ENCODE data around the gene TBX4.

Gene TBX4

GRCh38 chr17:61500287-61500686 is 48.1 kb downstream of the TBX4 start:
- Histone ChIP-seq H4K20me1 (ENCODE audit: insufficient read depth) (no peaks in the 10 kb centered on the region), H3K9ac (no peak overlapping the region)
- TF ChIP-seq, protein P1, sequence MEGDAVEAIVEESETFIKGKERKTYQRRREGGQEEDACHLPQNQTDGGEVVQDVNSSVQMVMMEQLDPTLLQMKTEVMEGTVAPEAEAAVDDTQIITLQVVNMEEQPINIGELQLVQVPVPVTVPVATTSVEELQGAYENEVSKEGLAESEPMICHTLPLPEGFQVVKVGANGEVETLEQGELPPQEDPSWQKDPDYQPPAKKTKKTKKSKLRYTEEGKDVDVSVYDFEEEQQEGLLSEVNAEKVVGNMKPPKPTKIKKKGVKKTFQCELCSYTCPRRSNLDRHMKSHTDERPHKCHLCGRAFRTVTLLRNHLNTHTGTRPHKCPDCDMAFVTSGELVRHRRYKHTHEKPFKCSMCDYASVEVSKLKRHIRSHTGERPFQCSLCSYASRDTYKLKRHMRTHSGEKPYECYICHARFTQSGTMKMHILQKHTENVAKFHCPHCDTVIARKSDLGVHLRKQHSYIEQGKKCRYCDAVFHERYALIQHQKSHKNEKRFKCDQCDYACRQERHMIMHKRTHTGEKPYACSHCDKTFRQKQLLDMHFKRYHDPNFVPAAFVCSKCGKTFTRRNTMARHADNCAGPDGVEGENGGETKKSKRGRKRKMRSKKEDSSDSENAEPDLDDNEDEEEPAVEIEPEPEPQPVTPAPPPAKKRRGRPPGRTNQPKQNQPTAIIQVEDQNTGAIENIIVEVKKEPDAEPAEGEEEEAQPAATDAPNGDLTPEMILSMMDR (conservative IDR thresholded peaks at IDR 0.05; ENCODE audit: low read depth, low read length): no peak

GRCh38 chr17:61502292-61502691 is 50.1 kb downstream of the TBX4 start:
- Histone ChIP-seq H3K27ac (no peak overlapping the region), H3K9ac (no peak overlapping the region), H3K4me1 (ENCODE audit: low read depth, poor library complexity, severe bottlenecking) (no peaks in the 10 kb centered on the region), H3K4me3 (IDR thresholded peaks at IDR 0.05; ENCODE audit: insufficient read depth, low read depth, low read length) (no peak overlapping the region), H3K79me2 (ENCODE audit: insufficient read depth, low read depth) (no peaks in the 10 kb centered on the region), H4K20me1 (ENCODE audit: insufficient read depth) (no peaks in the 10 kb centered on the region), H3K4me2 (no peak overlapping the region), H3K27me3 (ENCODE audit: insufficient read depth, low read depth) (no peaks in the 10 kb centered on the region), H2AFZ (ENCODE audit: low read depth) (no peak overlapping the region), H3K36me3 (ENCODE audit: insufficient read depth) (no peaks in the 10 kb centered on the region)
- TF ChIP-seq, protein P1 (conservative IDR thresholded peaks at IDR 0.05; ENCODE audit: low read depth, low read length): no peak

More at GRCh38 chr17:61500287-61500686, 48.1 kb downstream of the TBX4 start:
- no peak overlapping the region for H3K4me3 ChIP-seq (IDR thresholded peaks at IDR 0.05; ENCODE audit: insufficient read depth, low read depth, low read length)
- no peak overlapping the region for H3K27ac ChIP-seq
- no peaks in the 10 kb centered on the region for H3K4me1 ChIP-seq (ENCODE audit: low read depth, poor library complexity, severe bottlenecking)
- H2AFZ ChIP-seq (ENCODE audit: low read depth): no peak overlapping the region
- no peaks in the 10 kb centered on the region for H3K79me2 ChIP-seq (ENCODE audit: insufficient read depth, low read depth)
- H3K36me3 ChIP-seq (ENCODE audit: insufficient read depth): no peaks in the 10 kb centered on the region
- no peak overlapping the region for H3K4me2 ChIP-seq
- no peaks in the 10 kb centered on the region for H3K27me3 ChIP-seq (ENCODE audit: insufficient read depth, low read depth)

DNA sequence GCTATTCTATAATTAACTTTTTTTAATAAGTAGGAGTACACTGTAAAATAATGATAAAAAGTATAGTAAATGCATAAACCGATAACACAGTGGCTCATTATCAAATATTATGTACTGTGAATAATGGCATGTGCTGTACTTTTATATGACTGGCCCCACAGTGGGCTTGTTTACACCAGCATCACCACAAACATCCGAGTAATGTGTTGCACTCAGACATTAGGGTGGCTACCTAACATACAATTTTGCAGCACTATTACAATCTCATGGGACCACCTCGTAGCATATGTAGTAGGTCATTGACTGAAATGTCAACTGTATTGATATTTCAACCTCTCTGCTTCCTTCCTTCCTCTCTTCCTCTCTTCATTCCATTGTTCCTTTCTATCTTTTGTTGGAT is 51.7 kb downstream of the TBX4 start:
- H3K27ac ChIP-seq: no peak overlapping the region
- no peak overlapping the region for H3K4me2 ChIP-seq
- H3K27me3 ChIP-seq (ENCODE audit: insufficient read depth, low read depth): no peaks in the 10 kb centered on the region
- no peaks in the 10 kb centered on the region for H3K36me3 ChIP-seq (ENCODE audit: insufficient read depth)
- no peaks in the 10 kb centered on the region for H3K4me1 ChIP-seq (ENCODE audit: low read depth, poor library complexity, severe bottlenecking)
- H3K79me2 ChIP-seq (ENCODE audit: insufficient read depth, low read depth): no peaks in the 10 kb centered on the region
- no peak overlapping the region for H2AFZ ChIP-seq (ENCODE audit: low read depth)
- no peaks in the 10 kb centered on the region for H4K20me1 ChIP-seq (ENCODE audit: insufficient read depth)
- TF ChIP-seq, protein P1 (conservative IDR thresholded peaks at IDR 0.05; ENCODE audit: low read depth, low read length): no peak
- no peak overlapping the region for H3K4me3 ChIP-seq (IDR thresholded peaks at IDR 0.05; ENCODE audit: insufficient read depth, low read depth, low read length)
- no peak overlapping the region for H3K9ac ChIP-seq

DNA sequence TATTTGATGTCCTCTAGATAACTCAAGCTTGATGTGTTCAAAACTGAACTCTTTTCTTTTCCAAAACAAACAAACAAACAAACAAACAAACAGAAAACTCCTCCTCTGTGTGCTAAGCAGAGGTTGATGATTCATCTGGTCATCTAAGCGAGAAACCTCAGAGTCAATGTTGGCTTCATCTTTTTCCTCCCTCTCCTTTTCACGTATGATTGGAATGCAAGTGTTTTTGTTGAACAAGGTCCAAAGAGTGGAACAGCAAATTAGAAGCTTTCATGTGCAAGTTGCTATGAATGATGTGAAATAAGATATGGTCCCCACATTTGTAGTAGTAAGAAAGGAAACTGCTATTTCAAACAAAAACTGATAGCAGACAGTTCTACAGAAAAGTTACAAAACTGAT is 52.5 kb downstream of the TBX4 start:
- H4K20me1 ChIP-seq (ENCODE audit: insufficient read depth): no peaks in the 10 kb centered on the region
- no peaks in the 10 kb centered on the region for H3K27me3 ChIP-seq (ENCODE audit: insufficient read depth, low read depth)
- H3K27ac ChIP-seq: no peak overlapping the region
- no peak overlapping the region for H2AFZ ChIP-seq (ENCODE audit: low read depth)
- no peak overlapping the region for H3K4me2 ChIP-seq
- no peak overlapping the region for H3K9ac ChIP-seq
- H3K36me3 ChIP-seq (ENCODE audit: insufficient read depth): no peaks in the 10 kb centered on the region
- no peaks in the 10 kb centered on the region for H3K79me2 ChIP-seq (ENCODE audit: insufficient read depth, low read depth)
- no peaks in the 10 kb centered on the region for H3K4me1 ChIP-seq (ENCODE audit: low read depth, poor library complexity, severe bottlenecking)
- TF ChIP-seq, protein P1 (conservative IDR thresholded peaks at IDR 0.05; ENCODE audit: low read depth, low read length): no peak
- H3K4me3 ChIP-seq (IDR thresholded peaks at IDR 0.05; ENCODE audit: insufficient read depth, low read depth, low read length): no peak overlapping the region

Measured in KMS-11 (cell line).